HT1080 (cell line): ENCODE measurements around the gene MEGF8. TPM values are rescaled to one million over a fixed set of nuclear protein-coding genes. Genes with fewer than 3 reads are reported as not detected.

Experiments
- DNase-seq: peaks from one replicate; pipeline ENCODE4 v3.0.0-alpha.2; 2015; ENCODE audit warnings: low read depth
- polyA plus RNA-seq, 2 experiments: library from polyadenylated mRNA; depleted of rRNA; stranded (reverse); fragments of >200 nt; gene quantifications; 2 replicates each; pipeline ENCODE4 v1.2.3, GENCODE V29; 2015
- total RNA-seq: library from RNA; depleted of rRNA; stranded (reverse); fragments of >200 nt; shearing (Covaris generic); gene quantifications from 2 replicates; pipeline ENCODE4 v1.2.3, GENCODE V29; 2014; rRNA removed

Gene MEGF8
- total RNA-seq = 13.2 TPM in 2 replicates
- 8.7 and 9.7 TPM in 2 replicates for polyA plus RNA-seq (2015; cell fraction: cytosol; rRNA removed)
- 31.9 and 34.0 TPM in 2 replicates for polyA plus RNA-seq (2015; cell fraction: nucleus; rRNA removed)

GRCh38 chr19:42325308-42325895 lies at the start of gene MEGF8:
MEGF8 (plus strand) TSS chr19:42325635; CDS start chr19:42326244, 609 bp downstream.
- DNase-seq = peak; percentile 99

GRCh38 chr19:42276284-42276683 lies 49.2 kb upstream of the MEGF8 start:
- DNase-seq = no peak

- no peak for DNase-seq
Measured at GRCh38 chr19:42276821-42277220, 48.6 kb upstream of the MEGF8 start.

GRCh38 chr19:42277821-42278451 lies 47.5 kb upstream of the MEGF8 start:
- peak; percentile 33 for DNase-seq

GRCh38 chr19:42278452-42279154 lies 46.8 kb upstream of the MEGF8 start:
- no peak for DNase-seq

GRCh38 chr19:42279155-42279901 lies 46.1 kb upstream of the MEGF8 start:
- no peak for DNase-seq

GRCh38 chr19:42279902-42280814 lies 45.3 kb upstream of the MEGF8 start:
- DNase-seq = peak; percentile 92

GRCh38 chr19:42280815-42281145 lies 44.7 kb upstream of the MEGF8 start:
- peak; percentile 54 for DNase-seq

GRCh38 chr19:42281146-42281826 lies 44.1 kb upstream of the MEGF8 start:
- DNase-seq = peak; percentile 67

GRCh38 chr19:42281827-42282762 lies 43.3 kb upstream of the MEGF8 start:
- DNase-seq = peak; percentile 29

- DNase-seq = no peak
Measured at GRCh38 chr19:42282819-42283187, 42.6 kb upstream of the MEGF8 start.

- DNase-seq = peak; percentile 71
Measured at GRCh38 chr19:42283188-42284065, 42.0 kb upstream of the MEGF8 start.

GRCh38 chr19:42284066-42284501 lies 41.4 kb upstream of the MEGF8 start:
- DNase-seq = no peak

GRCh38 chr19:42284591-42285341 lies 40.7 kb upstream of the MEGF8 start:
- no peak for DNase-seq

- no peak for DNase-seq
Measured at GRCh38 chr19:42285541-42285941, 39.9 kb upstream of the MEGF8 start.

- no peak for DNase-seq
Measured at GRCh38 chr19:42285988-42286348, 39.5 kb upstream of the MEGF8 start.

GRCh38 chr19:42286349-42287016 lies 39.0 kb upstream of the MEGF8 start:
- no peak for DNase-seq
